NCI-H446 treated with DMSO at 0.1 percent for 48 hours (cell line): ENCODE measurements around the gene PEX10.

ENCODE experiments used
- DNase-seq: peaks from one replicate; lab custom pipeline; 2025; lab: John Stamatoyannopoulos, UW

Gene PEX10

GRCh38 chr1:2386636-2387611, 25.4 kb downstream of the PEX10 start:
- no peak for DNase-seq

DNA sequence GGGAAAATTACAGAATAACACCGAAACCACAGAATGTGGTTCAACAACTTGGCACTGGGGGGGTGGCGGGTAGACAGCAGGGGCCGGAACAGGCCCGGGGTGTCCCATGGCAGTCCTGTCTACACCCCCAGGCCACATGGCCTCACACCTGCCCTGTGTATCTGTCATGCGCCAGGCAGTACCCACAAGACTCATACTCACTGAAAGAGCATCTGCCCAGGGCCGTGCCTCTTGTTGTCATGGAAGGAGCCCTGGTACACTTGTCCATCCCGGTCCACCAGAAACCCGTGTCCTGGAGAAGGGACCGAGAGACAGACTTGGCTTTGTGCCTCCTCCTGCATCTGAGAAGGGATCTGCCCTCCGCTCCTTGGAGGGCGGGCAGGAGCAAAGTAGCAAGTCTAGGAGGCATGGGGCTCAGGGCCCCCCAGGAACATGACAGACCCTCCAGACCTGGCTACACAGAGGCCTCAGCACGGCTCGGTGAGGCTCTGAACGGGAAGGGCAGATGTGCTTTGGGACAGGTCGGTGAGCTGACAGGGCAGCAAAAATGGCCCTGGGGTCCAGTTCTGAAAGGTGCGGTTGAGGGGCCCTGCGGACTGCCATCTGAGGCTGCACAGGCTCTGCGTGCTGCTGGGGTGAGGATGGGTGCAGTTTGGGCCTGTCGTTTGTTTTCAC, 26.6 kb downstream of the PEX10 start:
- DNase-seq, result no peak

DNA sequence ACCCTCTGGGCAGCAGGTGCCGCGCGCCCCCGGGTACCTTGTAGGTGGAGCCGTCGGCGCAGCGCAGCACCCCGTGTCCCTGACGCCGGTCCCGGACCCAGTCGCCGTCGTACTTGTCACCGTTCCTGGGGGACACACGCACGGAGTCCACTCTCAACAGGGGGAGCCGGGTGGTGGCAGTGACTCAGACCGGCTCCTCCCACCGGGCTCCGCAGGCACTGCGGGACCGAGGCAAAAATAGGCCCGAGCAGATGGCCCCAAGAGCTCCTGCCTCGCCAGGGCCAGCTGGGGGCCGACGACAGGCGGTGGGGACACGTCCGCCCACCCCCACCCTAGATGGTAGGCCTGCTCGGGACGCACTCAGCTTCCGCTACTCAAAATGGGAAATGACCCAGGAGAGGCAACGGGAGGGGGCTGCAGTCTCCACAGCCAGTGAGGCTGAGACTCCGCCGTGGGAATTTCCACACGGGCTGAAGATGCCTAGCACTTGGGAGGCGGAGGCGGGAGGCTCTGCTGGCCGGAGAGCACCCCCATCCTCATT, 27.4 kb downstream of the PEX10 start:
- no peak for DNase-seq

GRCh38 chr1:2384130-2384860, 28.1 kb downstream of the PEX10 start:
- no peak for DNase-seq

GRCh38 chr1:2383576-2383975, 28.8 kb downstream of the PEX10 start:
- no peak for DNase-seq

GRCh38 chr1:2382621-2383361, 29.6 kb downstream of the PEX10 start:
- DNase-seq, result no peak

DNA sequence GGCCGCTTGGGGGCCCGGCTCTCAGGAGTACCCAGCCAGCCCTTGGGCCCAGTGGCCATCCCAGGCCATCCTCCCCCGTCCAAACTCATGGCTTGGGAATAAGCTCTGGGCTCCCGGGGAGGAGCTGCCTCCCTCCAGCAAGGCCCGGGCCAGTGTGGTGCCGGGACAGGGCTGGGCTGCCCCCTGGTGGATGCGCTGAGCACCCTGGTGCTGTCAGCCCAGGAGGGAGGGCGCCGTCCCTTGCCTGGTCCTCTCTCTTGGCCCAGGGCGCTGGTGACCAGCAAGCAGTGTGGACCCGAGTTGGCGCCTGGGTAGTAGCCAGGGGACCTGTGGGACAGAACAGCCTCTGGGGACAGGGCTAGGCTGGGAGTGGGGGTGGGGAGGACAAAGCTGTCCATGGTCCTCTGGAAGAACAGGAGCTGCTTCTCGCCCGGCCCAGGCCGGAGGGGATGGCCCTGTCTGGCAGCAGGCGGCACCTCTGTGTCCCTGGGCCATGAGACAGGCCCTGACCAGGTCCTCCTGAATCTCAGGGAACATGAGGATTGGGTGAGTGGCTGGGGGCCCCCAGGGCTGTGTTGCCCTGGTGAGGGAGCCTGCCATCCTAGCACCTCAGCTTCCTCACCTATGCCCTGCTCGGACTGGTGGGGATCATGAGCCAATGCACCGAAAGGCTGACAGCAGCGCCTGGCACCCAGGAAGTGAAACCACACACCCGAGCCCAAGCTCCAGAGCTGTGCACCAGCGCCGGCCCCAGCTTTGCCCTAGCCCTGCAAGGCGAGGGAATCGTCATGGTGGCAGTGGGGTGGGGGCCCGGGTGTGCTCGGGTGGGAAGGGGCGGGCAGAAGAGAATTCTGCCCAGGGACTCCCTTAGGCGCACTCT, 30.4 kb downstream of the PEX10 start:
- no peak for DNase-seq

DNA sequence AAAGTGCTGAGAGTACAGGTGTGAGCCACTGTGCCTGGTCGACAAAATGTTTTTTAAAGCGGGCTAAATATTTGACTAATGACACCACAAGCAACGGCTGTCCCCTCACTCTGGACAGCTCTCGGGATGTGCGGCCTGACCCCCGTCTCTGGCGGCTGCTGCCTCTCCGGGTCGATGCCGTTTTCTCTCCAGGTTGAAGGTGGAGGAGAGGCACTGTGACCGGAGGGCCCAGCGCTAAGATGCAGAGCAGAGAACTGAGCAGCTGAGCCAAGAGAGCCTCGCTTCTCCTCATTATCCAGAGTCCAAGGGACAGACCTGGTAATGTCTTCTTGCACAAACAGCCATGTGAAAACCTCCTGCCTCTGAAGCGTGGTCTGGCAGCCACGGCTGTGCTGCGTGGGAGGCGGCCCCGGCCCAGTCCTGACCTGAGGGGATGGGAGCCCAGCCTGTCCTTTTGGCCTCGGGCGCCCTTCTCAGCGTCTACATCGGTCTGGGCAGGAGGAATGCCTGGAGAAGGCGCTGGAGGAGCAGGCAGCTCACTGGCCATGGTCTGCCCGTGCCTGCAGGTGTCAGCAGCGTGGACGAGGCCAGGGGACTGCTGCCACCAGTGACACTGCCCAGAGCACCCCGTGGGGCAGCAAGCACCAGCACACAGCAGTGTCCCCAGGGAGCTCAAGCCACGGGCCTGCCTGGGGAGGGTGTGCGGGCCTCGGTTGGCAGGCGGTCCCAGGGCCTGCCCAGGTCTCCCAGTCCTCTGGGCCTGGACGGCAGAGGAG, 31.4 kb downstream of the PEX10 start:
- DNase-seq, result no peak

DNA sequence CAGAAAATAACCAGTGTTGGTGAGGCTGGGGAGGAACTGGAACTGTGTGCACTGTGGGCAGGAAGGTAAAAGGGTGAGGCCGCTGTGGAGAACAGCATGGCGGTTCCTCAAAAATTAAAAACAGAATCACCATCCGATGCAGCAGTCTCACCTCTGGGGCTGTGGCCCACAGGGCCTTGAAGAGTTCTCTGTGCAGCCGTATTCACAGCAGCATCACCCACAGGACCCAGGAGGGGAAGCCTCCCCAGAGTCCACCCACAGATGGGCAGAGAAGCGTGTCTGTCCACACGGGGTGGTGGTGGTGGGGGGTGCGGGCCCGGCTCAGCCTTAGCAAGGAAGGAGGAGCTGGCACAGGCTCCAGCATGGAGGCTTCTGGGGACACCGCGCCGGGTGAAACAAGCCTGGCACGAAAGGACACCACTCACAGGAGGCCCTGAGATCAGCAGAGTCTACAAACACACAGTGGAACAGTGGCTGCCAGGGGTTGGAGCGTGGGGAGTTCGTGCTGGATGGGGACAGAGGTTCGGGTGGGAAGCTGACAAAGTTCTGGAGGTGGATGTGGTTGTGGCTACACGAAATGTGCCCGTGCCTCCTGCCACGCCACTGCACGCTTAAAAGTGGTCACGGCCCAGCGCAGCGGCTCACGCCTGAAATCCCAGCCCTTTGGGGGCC, 32.5 kb downstream of the PEX10 start:
- DNase-seq, result no peak

DNA sequence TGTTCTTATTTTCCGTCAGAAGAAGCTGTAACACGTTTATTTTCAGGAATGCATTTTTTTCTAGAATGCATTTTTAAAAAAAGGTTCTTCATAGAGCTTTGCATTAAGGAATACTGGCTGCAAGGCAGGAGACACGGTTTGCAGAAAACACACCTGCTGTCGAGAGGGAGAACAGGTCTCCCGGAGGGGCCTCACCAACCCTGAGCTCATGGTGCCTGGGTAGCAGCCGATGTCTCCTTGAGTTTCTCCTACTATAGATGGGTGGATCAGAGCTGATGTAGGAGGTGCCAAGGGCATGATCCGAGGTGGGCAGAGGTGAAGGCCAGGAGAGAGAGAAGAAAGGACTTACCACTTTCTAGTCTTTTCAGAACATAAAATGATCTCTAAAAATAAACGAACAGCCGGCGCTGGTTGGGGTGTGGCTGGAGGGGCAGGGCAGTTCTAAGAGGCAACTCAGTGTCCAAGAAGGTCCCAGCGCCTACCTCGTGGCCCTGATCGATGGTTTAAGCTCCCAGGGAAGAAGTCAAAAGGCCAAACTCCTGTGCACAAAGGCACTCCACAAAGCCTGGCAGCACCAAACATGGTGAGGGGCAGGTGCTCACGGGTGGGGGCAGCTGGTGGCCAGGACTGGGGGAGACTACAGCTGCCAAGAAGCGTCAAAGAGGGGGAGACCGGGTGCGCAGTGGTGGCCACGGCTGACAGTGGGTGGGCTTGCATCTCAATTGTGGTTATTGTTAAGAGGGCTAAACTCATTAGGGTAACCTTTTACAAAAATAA, 33.2 kb downstream of the PEX10 start:
- DNase-seq, result no peak

GRCh38 chr1:2378441-2378851, 33.9 kb downstream of the PEX10 start:
- DNase-seq, result no peak

DNA sequence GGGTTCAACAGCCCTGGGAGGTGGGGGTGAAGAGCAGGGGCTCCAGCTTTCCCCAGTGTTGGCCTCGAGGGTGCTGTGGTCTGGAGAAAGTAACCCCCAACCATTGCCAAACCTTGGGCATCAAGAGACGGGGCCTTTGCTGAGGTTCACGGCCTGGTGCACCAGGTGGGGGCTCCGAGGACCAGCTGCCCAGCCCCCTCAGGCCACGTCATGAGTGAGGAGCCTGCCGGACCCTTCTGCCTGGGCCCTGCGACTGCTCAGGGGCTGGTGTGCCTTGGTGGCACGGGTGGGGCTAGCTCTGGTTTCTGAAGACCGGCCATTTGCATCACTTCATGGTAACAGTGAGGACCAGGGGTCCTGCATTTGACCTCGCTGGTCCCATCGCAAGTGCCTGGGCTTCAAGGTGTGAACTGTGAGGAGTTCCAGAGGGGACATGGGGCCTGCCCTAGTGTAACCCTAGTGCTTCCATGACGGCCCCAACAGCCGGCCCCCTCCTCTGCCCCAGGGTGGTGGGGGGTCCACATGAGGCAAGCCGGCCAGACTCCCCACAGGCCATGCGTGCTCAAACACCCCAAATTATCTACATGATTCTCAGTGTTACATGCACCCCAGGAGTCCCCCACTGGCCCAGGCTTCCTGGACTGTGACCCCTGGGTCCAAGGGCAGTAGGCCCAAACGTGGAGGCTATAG, 34.5 kb downstream of the PEX10 start:
- no peak for DNase-seq

DNA sequence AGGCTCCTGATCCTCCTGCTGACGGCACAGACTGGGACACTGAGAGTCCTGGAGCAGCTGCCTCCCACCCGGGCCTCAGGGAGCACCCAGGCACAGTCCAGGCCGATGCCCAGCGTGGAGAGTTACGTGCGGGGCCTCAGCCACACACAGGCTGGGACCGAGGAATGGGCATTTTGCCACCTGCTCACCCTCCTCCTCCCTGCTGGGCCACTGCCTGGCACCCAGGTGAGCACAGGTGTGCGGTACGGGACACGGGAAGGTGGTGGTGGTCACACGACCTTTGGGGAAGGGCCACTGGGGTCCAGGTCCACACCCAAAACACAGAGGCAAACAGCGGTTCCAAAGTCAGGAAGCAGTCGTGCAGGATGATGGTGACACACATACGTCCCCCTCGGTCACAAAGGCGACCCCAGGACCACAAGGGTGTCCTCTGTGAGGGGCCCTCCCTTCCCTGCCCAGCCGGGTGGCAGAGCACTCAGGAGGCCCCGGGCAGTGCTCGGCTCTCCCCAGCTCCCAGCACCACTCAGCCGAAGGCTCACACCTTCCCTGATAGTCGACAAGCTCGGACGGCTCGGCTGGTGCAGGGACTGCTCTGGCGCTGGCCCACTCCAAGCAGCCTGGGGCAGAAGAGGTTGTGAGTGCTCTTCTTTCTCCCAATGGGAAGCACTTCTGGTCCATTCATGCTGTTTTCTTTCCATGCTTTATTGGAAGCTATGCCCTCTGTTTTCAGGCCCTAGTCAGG, 35.3 kb downstream of the PEX10 start:
- DNase-seq, result no peak

DNA sequence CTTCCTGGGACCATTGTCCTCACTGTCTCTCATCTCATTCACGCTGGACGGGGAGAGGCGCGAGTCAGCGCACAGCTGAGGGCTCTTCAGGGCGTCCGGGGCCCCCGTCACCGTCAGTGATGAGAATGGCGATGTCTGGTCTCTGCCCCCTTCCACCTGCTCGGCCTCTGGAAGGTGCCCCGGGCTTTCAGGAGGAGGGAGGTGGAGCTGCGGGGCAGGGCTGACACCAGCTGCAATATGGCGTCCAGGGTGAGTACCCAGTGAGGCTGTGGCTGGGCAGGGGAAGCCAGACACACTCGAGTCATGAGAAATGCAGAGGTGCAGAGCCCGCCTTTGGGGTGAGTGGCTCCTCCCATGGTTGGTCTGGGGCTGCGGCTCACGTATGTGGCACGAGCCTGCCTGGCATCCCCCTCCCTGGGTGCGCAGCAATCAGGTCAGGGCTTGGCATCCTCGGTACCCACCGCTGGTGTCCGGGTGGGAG, 36.1 kb downstream of the PEX10 start:
- DNase-seq, result no peak

DNA sequence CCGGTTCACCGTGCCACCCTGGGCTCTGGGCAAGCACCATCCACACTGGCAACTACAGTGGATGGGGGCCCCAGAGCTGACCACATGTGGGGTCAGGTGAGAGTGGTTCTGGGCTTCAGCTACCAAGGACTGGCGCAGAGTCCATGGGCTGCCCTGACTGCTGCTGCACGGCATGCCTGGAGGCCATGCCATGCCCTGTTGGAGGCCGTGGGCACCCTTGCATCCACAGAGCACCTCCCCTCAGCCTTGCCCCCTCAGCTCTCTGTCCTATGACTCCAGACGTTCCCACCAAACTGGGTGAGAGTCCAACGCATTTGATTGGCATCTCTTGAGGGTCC, 36.5 kb downstream of the PEX10 start:
- DNase-seq, result no peak

- no peak for DNase-seq
Measured at GRCh38 chr1:2375246-2375922, 37.0 kb downstream of the PEX10 start.
